ENCODE data around the gene GRAMD1B. TPM values are rescaled to one million over a fixed set of nuclear protein-coding genes. Genes with fewer than 3 reads are reported as not detected.
A peak's percentile ranks its signal among the peaks of the same experiment; 100 is the strongest.

The GRAMD1B gene
- total RNA-seq, 1 donor from 2014 or later = 5.5 TPM

DNA sequence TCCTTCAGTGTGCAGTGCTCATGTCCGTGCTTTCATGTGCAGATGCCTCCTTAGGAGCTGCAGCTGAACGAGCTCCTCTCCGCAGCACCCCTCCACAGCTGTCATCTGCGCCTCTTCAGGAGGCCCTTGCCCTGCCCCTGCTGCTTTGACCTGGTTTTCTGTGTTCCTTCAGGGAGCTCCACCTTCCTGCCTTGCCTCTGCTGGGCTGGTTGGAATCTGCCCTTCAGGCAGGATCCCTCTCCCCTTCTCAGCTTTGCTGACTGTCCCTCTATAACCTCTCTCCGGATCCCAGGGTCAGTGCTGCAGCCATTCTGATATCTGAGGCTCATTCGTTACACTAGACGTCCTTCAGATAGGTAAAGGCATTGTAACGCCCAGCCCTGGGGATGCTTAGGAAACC lies 156.5 kb downstream of the GRAMD1B start:
- DNase-seq (ENCODE audit: low read depth in 2 of 2) = no peak

DNA sequence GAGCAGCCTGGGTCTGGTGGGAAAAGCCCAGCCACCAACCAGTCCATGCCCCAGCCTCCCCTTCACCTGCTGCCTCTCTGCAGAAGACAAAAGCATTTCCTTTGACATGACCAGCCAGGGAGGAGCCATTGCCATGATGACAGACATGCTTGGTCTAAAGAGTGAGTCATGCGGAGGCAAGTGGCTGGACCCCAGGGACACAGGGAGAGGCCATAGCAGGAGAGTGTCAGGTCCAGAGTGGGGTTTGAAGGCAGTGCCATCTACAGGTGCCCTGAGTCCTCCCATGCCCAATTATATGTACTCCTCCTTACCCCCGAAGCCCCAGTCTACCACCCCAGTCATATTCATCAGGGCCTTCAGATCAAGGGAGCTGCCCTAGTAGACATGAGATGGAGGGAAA lies 157.0 kb downstream of the GRAMD1B start:
- DNase-seq (ENCODE audit: low read depth in 2 of 2) = peak; percentile 36 to 70

DNA sequence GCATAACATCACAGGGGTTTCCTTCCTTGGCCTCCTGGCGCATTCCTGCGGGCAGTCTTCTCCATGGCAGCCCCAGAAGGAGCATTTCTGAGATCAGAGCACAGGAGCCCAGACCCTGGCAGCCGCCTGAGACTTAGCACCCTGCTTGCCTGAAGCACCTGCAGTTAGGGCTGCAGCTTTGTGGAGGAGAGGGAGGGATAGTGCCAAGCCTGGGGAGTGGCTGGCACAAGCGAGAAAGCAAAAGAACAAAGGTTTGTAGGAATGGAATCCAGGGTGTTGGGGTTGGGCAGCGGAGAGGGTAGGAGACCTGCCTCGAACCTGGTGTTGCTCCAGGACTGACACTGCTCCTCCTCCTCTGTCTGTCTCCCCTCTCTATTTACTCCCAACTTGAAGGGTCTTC lies 157.5 kb downstream of the GRAMD1B start:
- no peak for DNase-seq (ENCODE audit: low read depth in 2 of 2)

DNA sequence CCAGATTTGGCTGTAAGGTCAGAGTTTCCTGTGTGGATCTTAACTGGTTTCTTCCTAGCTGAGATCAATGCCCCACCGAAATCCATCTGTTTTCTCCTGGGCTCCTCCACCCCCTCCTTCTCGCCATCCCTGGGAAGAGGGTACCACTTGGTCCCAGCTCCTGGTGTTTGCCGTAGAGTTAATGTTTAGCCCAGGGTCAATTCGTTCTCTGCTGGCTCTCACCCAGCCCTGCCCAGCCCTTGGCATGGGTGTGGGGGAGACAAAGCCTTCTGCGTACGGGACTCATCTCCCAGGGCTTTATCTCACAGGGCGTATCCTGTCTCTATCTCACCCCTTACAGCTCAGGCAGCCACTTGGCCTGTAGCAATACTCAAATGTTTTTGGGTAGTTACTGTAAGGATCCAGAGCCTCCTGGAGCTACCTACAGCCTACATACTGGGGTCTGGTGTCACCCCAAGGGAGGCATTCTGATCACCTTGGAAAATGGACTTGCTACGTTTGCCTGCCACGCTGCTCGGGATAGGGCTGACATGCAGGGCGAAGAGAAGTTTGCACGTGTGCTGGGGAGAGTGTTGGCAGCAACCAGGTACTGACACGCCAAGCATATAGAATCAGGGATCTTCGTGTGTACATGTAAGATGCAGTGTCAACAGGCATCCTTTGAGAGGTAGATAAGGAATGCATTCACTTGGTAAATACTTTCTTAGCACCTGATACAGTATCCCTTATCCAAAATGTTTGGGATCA lies 158.2 kb downstream of the GRAMD1B start:
- DNase-seq (ENCODE audit: low read depth in 2 of 2) = no peak

GRCh38 chr11:123588864-123589262 lies 158.8 kb downstream of the GRAMD1B start:
- no peak for DNase-seq (ENCODE audit: low read depth in 2 of 2)

DNA sequence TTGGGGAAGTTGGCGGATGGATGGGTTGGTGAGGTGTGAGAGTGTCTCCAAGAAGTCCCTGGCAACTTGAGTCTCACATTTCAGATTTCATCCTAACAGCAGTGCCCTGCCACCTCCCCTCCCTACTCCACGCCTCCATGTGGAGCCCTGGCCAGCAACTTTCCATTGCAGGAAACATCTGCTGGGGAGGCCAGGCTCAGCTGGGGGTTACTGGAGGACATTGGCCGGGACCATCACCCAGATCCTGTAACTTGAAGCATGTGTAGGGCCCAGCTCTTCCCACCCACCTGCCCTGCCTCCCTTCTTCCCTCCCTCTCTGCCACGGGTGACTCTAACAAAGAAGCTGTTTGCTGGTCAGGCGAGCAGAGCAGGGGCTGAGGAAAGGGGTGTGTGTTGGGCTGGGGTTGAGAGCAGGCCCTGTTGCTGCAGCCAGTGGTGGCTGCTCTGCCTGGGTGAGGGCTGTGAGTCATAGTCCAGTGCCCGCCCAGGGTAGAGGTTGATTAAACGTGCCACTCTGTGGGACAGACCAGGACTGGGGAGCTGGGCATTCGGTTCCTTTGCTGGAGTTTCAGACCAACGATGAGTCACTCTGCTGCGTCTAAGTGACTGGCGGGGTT lies 160.3 kb downstream of the GRAMD1B start:
- DNase-seq (ENCODE audit: low read depth in 2 of 2) = peak; percentile 82 to 90

- no peak for DNase-seq (ENCODE audit: low read depth in 2 of 2)
Measured at GRCh38 chr11:123593570-123593969, 163.5 kb downstream of the GRAMD1B start.

DNA sequence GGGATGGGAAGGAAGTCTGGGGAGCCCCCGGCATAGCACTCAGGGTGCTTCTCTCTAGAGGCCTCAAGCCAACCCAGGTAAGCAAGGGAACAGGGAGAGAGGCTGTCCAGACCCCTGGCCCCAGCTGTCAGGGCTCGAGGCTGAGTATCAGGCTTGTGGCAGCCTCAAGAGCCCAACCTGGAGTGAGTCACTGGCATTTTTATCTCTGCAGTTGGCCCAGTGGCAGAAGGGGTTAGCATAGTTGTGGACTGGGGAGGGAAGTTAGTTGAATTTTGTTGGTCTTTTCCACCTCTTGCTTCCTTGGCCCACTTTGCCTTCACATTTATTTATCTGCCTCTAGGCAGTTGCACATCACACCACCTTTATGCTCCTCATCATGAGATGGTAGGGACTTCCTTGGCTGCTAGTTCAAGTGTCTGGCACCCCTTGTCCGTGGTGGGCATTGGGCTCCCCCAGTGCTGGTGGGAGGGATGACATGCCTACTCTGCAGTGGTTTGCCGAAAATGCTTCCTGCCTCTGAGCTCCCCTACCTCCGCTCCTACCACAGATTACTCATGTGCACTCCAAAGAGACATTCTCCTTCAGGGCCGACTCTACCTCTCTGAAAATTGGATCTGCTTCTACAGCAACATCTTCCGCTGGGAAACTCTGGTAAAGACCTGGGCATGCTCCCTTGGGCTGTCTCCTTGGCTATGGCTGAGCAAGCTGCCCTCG lies 164.3 kb downstream of the GRAMD1B start:
- DNase-seq (ENCODE audit: low read depth in 2 of 2) = no peak

DNA sequence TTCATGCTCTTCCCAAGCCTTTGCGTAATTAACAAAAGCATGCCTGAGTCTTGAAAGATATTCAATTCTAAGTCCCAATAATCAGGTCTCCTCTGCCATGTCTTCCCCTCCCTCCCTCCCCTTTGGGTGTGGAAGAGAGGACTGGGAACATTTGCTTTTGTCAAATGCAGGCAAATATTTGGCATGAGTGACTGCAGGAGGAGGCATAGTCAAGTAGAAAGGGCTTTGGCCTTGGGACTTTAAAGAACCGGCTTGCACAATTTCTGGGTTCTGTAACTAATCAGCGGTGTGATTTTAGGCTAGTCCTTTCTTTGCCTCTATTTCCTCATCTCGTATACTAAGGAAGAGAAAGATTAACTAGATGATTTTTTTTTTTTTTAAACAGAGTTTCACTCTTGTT lies 164.9 kb downstream of the GRAMD1B start:
- no peak for DNase-seq (ENCODE audit: low read depth in 2 of 2)

GRCh38 chr11:123597859-123598258 lies 167.8 kb downstream of the GRAMD1B start:
- DNase-seq (ENCODE audit: low read depth in 2 of 2) = no peak

GRCh38 chr11:123601136-123601535 lies 171.1 kb downstream of the GRAMD1B start:
- no peak for DNase-seq (ENCODE audit: low read depth in 2 of 2)

- no peak for DNase-seq (ENCODE audit: low read depth in 2 of 2)
Measured at GRCh38 chr11:123601743-123602142, 171.7 kb downstream of the GRAMD1B start.

DNA sequence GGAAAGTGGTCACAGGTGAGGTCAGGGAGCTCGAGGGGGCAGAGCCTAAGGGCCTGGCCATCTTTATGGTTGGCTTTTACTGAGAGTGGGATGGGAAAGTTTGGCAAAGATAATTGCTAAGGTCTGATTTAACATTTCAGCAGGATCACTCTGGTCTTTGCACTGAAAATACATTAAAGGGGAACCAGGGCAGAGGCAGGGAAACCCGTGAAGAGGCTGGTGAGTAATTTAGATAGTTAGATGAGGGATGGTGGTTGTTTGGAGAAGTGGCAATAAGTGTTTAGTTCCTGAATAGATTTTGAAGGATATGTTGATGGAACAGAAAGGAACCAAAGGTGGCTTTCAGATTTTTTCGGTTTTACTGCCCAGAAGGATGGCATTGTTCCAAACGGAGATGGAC lies 173.6 kb downstream of the GRAMD1B start:
- DNase-seq (ENCODE audit: low read depth in 2 of 2) = no peak

- no peak for DNase-seq (ENCODE audit: low read depth in 2 of 2)
Measured at GRCh38 chr11:123607781-123608180, 177.7 kb downstream of the GRAMD1B start.

DNA sequence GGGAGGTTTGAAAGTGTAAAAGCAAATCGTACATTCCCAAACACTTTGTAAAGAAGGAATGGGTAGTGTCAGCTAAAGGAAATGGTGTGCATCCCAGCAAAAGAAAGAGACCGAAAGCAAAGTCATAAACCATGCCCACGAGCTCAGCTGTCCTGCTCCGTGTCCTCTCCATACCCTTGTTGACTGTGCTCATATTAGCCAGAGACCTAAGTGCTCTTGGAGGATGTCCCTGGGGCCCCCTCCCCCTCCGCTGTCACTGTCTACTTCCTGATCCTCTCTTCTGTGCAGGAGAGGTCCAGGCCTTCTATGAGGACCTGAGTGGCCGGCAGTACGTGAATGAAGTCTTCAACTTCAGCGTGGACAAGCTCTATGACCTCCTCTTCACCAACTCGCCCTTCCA lies 178.3 kb downstream of the GRAMD1B start:
- DNase-seq (ENCODE audit: low read depth in 2 of 2) = no peak

DNA sequence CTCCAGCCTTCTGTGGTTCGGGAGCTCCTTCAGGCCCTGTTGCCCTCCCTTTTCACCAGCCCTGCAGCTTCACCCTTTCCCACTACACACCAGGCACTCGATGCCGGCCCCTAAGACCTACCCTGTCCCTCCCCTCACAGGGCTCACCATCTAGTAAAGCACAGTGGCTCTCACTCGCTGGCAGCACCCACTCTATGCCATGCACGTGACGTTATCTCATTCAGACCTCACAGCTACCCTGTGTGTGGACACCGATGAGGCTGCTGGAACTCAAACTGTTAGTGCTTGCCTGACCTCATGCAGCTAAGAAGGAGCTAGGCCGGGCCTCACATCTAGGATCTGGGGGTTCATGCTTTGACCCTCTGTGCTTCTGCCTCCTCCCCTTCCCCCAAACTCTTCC lies 178.9 kb downstream of the GRAMD1B start:
- DNase-seq (ENCODE audit: low read depth in 2 of 2) = no peak

- DNase-seq (ENCODE audit: low read depth in 2 of 2) = no peak
Measured at GRCh38 chr11:123611698-123612097, 181.6 kb downstream of the GRAMD1B start.

DNA sequence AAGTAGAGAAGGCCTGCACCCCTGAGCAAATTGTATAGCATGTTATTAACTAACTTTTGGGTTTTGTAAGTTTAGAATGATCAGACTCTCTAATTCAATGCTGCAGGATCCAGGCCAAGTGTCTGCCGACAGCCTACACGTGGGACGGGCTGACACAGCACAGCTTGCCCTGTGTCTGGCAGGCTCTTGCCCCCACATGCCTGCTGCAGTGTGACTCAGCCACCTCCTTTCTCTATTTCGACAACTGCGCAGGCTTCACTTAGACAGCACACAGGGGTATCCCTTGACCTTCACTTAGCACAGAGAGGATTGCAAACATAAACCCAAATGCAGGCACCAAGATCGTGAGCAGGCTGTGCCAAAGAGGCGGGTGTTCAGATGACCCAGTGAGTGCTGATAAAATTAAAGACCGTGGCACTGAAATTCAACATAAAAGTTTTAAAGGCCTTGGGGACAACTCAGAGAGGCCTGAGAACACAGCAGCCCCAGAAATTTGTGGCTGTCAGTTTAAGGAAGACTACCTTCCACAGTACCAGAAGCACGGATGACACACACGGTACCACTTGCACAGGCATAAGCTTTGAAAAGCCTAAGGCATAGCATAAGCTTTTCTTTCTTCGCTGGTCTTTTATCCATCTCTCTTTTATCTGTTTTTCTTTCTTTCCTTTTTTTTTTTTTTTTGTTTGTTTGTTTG lies 186.6 kb downstream of the GRAMD1B start:
- no peak for DNase-seq (ENCODE audit: low read depth in 2 of 2)

DNA sequence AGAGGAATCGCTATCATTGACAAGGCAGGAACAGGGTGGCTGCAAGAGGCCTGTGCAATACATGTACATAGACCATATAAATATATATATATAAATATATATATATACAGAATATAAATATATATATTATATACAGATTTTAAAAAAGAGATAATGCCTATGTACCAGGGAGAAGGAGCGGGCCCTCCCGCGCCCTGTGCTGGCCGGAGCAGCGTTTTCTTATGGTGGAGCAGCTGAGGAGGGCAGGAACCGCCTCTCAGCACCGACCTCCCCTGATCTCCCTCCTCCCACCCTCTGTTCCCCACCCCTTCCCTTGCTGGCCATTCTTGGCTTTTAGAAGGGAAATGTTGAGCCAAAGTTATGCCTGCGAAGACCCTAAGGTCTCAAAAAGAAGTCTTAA lies 192.5 kb downstream of the GRAMD1B start:
- DNase-seq (ENCODE audit: low read depth in 2 of 2) = no peak

GRCh38 chr11:123624974-123625373 lies 194.9 kb downstream of the GRAMD1B start:
- no peak for DNase-seq (ENCODE audit: low read depth in 2 of 2)

DNA sequence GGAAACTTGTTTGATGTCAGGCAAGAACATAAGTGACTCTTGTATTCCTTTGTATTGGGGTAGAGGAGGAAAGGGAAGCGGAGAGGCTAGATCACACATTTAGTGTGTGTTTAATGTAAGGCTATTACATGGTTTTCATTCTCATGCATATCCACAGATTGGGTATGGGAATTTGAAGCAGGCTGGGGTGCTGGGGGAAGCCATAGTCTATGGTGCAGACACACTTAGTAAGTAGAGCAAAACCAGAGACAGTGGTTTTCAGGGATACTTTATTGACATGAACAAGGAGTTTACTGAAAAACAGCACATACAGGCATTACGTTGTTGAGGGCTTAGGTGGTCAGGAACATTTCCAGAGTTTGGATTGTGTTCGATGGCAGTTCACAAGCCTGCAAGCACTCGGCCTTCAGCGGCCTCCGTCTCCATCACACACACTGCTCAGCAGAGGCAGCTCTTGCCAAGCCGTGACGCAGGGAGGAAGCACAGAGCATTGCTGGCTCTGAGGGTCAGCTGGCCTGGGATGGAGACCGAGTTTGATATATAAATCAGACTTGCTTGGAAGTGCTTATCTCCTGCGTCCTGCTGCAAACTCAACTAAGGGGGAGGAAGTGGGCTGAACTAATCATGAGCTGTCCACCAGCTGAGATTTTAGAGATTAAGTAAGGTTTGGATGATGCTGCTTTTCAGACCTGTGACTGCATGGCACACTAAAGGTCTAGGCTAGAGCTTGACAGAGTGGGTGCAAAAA lies 199.0 kb downstream of the GRAMD1B start:
- peak; percentile 41 to 66 for DNase-seq (ENCODE audit: low read depth in 2 of 2)

Measured in dermis microvascular lymphatic vessel endothelial cell (primary cell).